ENCODE measurements around the gene ENOSF1.

DNA sequence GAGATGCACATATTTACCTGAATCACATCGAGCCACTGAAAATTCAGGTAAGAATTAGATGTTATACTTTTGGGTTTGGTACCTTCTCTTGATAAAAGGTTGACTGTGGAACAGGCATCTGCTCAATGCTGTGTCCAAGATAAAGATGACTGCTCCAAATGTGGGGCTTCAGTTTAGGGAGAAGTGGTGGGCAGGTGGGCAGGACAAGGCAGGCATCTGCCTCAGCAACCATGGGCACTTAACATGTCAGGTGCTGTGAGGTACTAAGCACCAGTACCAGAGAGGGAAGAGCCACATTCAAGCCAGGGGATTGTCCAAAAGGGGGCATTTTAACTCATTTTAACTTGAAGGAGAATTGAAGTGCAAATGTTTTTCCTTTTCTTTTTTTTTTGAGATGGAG, 41.0 kb downstream of the ENOSF1 start:
- TF ChIP-seq POLR2A (IDR thresholded peaks at IDR 0.05; ENCODE audit: low read length) (no peak), GATA1 (IDR thresholded peaks at IDR 0.05; ENCODE audit: low read depth, low read length) (no peak)
